ENCODE results near the gene PDZD4. TPM values are rescaled to one million over a fixed set of nuclear protein-coding genes. Genes with fewer than 3 reads are reported as not detected.
A peak's percentile ranks its signal among the peaks of the same experiment; 100 is the strongest.

Gene PDZD4
- total and polyA plus RNA-seq, 9 of the 15 experiments (the other 6 are each of a cell fraction or from before 2014, with no cell fraction given), result 0.05 to 0.38 (median 0.07) TPM; not detected in 5

DNA sequence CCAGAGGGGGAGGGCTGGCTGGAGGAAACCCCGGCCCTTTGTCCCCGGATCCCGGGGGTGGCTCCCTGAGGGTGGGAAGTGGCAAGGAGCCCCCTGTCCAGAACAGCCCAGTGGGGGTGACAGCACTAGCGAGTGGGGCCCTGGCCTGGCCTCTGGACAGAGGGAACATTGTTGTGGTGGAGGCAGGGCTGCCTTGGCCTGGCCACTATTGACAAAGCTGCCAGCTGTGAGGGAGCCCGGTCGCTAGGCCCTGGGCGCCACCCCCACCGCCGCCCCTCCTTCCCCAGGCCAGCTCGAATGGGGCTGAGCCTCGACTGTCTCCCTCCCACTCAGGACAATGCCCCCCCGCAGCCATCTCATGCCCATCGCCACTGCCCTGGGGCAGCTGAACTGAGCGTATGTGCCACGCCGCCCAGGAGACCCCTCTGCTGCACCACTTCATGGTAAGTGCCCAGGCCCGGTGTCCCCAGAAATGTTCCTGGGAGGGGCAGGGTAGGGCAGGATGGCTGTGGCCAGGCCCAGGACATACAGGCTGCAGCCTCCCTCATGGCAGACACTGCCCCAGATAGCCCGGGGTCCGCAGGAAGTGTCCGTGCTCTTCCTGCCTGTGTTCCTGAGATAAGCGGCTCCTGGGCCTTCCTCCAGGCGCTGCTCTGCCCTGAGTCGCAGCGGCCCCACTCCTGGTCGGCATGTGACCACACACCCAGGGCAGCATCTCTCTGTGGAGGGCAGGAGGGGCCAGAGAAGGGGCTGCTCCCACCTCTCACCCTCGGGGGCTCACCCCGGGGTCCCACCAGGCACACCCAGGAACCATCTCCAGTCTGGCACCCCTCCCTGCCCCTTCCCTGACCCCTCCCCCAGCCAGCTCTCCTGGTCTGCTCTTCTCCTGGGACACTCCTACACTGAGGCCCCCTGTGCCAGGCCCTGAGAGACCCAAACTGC is 64.9 kb downstream of the PDZD4 start (continued):
- TF ChIP-seq RAD51 (IDR thresholded peaks at IDR 0.05; ENCODE audit: borderline replicate concordance, low read depth), result peak; percentile 63; the same call in 1 of the 2 replicates
- TF ChIP-seq, protein P1, sequence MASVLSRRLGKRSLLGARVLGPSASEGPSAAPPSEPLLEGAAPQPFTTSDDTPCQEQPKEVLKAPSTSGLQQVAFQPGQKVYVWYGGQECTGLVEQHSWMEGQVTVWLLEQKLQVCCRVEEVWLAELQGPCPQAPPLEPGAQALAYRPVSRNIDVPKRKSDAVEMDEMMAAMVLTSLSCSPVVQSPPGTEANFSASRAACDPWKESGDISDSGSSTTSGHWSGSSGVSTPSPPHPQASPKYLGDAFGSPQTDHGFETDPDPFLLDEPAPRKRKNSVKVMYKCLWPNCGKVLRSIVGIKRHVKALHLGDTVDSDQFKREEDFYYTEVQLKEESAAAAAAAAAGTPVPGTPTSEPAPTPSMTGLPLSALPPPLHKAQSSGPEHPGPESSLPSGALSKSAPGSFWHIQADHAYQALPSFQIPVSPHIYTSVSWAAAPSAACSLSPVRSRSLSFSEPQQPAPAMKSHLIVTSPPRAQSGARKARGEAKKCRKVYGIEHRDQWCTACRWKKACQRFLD (CRISPR knock-in tag; IDR thresholded peaks at IDR 0.05), result peak; percentile 77; the same call in 1 of the 2 replicates
- TF ChIP-seq HMG20A (CRISPR knock-in tag; conservative IDR thresholded peaks at IDR 0.05), result no peak
- peak; percentile 91 for TF ChIP-seq ZBTB40 (IDR thresholded peaks at IDR 0.05)
- no peak for TF ChIP-seq ZBTB40 (CRISPR knock-in tag; IDR thresholded peaks at IDR 0.05)
- TF ChIP-seq SIN3A (IDR thresholded peaks at IDR 0.05; ENCODE audit: borderline replicate concordance in 2 of 2, control insufficient read depth in 1 of 2, low read depth in 2 of 2, low read length in 2 of 2), result no peak
- TF ChIP-seq FOXA1 (IDR thresholded peaks at IDR 0.05; ENCODE audit: borderline replicate concordance), result no peak
- TF ChIP-seq SETDB1 (IDR thresholded peaks at IDR 0.05; ENCODE audit: low read length), result no peak
- TF ChIP-seq, protein P2, sequence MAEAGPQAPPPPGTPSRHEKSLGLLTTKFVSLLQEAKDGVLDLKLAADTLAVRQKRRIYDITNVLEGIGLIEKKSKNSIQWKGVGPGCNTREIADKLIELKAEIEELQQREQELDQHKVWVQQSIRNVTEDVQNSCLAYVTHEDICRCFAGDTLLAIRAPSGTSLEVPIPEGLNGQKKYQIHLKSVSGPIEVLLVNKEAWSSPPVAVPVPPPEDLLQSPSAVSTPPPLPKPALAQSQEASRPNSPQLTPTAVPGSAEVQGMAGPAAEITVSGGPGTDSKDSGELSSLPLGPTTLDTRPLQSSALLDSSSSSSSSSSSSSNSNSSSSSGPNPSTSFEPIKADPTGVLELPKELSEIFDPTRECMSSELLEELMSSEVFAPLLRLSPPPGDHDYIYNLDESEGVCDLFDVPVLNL (CRISPR knock-in tag; IDR thresholded peaks at IDR 0.05; ENCODE audit: low read depth), result no peak
- peak; percentile 59 for TF ChIP-seq GABPB1 (CRISPR knock-in tag; IDR thresholded peaks at IDR 0.05)
- TF ChIP-seq TRIM24 (IDR thresholded peaks at IDR 0.05), result peak; percentile 43 to 81; a peak in 3 of 4 replicates
- TF ChIP-seq ZNF280A (IDR thresholded peaks at IDR 0.05; ENCODE audit: low read depth, partially characterized antibody), result no peak
- TF ChIP-seq ZNF696 (CRISPR knock-in tag; conservative IDR thresholded peaks at IDR 0.05), result no peak

Data from K562 (cell line).